Large intestine (tissue), 3 donors: ENCODE data around the gene CFAP46. TPM values are rescaled to one million over a fixed set of nuclear protein-coding genes. Genes with fewer than 3 reads are reported as not detected.

Experiments
- DNase-seq, 2 donors: peaks; one replicate each; pipeline versions ENCODE4 v3.0.0 to v3.0.0-alpha.2; 2013
- H3K27ac ChIP-seq: one replicate; pipeline ENCODE4 v1.5.1; 2013; ENCODE audit warnings: low read length
- H3K27me3 ChIP-seq: 2 replicates; pipeline ENCODE4 v1.6.1; 2013; ENCODE audit warnings: low read length; ENCODE audit not compliant: control insufficient read depth, insufficient read depth
- H3K36me3 ChIP-seq: 2 replicates; pipeline ENCODE4 v1.6.1; 2013; ENCODE audit warnings: low read length; ENCODE audit not compliant: control insufficient read depth, insufficient read depth
- H3K4me1 ChIP-seq: one replicate; pipeline ENCODE4 v1.6.1; 2013; ENCODE audit warnings: low read length; ENCODE audit not compliant: control insufficient read depth, insufficient read depth
- H3K4me3 ChIP-seq: one replicate; pipeline ENCODE4 v1.5.1; 2013; ENCODE audit warnings: low read length
- H3K9me3 ChIP-seq: one replicate; pipeline ENCODE4 v1.6.1; 2013; ENCODE audit warnings: mild to moderate bottlenecking, low read depth, low read length, moderate library complexity; ENCODE audit not compliant: control insufficient read depth
- WGBS: methylation state at CpG from one replicate; pipeline ENCODE4 v1.1.5; 2013; ENCODE audit warnings: low lambda C conversion rate; ENCODE audit not compliant: insufficient coverage; 5-methylcytosine and 5-hydroxymethylcytosine counted together
- polyA plus RNA-seq: library from polyadenylated mRNA; unstranded; fragments of 120-200 nt; gene quantifications from one replicate; pipeline ENCODE4 v1.2.1, GENCODE V29; 2013

Gene CFAP46
- polyA plus RNA-seq, 1 donor = 0.75 TPM

DNA sequence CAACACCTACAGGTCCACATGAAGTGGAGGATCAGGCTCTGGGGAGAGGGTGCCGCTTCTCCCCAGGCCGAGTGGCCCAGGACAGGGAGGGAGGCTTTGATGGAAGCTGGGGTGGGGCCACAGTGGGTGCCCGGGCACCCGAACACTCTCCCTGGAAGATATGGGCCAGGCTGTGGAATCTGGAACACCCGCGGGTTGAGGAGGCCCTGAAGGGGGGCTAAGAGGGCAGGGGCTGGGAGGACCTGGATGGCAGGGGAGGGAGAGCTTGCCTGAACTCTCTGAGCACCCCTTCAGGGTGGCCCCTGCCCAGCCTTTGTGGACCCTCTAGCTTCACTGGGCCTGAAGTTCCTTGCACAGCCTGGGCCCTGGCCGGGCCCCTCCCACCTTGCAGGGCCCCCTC, 151.9 kb downstream of the CFAP46 start:
- H3K9me3 ChIP-seq = peaks cover 5% of the 10 kb centered on the region
- 75% methylated on average over 2 of the region's 7 CpGs for WGBS
- H3K27me3 ChIP-seq = peaks cover 59% of the 10 kb centered on the region
- no peaks in the 10 kb centered on the region for H3K36me3 ChIP-seq
- no peak for DNase-seq
- no peak overlapping the region for H3K27ac ChIP-seq
- no peak overlapping the region for H3K4me3 ChIP-seq
- no peaks in the 10 kb centered on the region for H3K4me1 ChIP-seq

DNA sequence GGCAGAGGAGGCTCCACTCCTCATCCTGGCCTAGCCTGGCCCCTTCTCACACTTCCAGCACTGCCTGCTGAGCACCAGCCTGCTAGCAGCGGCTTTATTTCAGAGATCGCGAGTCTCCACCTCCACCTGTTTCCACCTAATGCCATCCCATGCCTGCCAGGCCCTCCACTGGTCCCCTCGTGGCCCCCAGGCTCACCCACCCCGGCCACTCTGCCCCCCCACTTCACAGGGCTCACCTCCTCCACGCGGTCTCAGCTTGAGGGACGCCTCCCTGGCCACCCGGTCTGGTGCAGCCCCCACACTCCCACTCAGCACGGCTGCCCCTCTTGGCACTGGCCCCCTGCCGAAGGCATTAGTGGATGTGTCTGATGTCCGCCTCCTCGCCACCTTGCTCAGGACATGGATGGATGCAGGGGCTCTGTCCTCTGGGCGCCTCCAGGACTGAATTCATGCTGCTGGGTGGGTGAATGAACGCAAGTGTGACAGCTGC, 152.7 kb downstream of the CFAP46 start:
- H3K27ac ChIP-seq = no peak overlapping the region
- H3K4me3 ChIP-seq = no peak overlapping the region
- WGBS = no CpG with 5 or more reads among the region's 15 CpGs
- peaks cover 5% of the 10 kb centered on the region for H3K9me3 ChIP-seq
- no peak for DNase-seq
- no peaks in the 10 kb centered on the region for H3K4me1 ChIP-seq
- H3K36me3 ChIP-seq = no peaks in the 10 kb centered on the region
- peaks cover 65% of the 10 kb centered on the region for H3K27me3 ChIP-seq

- Histone ChIP-seq H3K27ac (no peak overlapping the region), H3K9me3 (peaks cover 10% of the 10 kb centered on the region), H3K36me3 (no peaks in the 10 kb centered on the region), H3K4me1 (no peaks in the 10 kb centered on the region), H3K27me3 (peaks cover 73% of the 10 kb centered on the region), H3K4me3 (no peak overlapping the region)
- DNase-seq = no peak
- WGBS = no CpG with 5 or more reads among the region's 30 CpGs
Measured at GRCh38 chr10:132788831-132789219, 153.5 kb downstream of the CFAP46 start.

- Histone ChIP-seq H3K4me3 (no peak overlapping the region), H3K9me3 (peaks cover 11% of the 10 kb centered on the region), H3K36me3 (no peaks in the 10 kb centered on the region), H3K27me3 (peaks cover 74% of the 10 kb centered on the region), H3K27ac (no peak overlapping the region), H3K4me1 (no peaks in the 10 kb centered on the region)
- no peak for DNase-seq
- no CpG with 5 or more reads among the region's 79 CpGs for WGBS
Measured at GRCh38 chr10:132788180-132788830, 154.1 kb downstream of the CFAP46 start.

GRCh38 chr10:132787495-132788179, 154.7 kb downstream of the CFAP46 start:
- peaks cover 77% of the 10 kb centered on the region for H3K27me3 ChIP-seq
- no CpG with 5 or more reads among the region's 80 CpGs for WGBS
- peaks cover 11% of the 10 kb centered on the region for H3K9me3 ChIP-seq
- no peak overlapping the region for H3K27ac ChIP-seq
- H3K4me1 ChIP-seq = no peaks in the 10 kb centered on the region
- H3K4me3 ChIP-seq = no peak overlapping the region
- DNase-seq = no peak
- H3K36me3 ChIP-seq = no peaks in the 10 kb centered on the region

DNA sequence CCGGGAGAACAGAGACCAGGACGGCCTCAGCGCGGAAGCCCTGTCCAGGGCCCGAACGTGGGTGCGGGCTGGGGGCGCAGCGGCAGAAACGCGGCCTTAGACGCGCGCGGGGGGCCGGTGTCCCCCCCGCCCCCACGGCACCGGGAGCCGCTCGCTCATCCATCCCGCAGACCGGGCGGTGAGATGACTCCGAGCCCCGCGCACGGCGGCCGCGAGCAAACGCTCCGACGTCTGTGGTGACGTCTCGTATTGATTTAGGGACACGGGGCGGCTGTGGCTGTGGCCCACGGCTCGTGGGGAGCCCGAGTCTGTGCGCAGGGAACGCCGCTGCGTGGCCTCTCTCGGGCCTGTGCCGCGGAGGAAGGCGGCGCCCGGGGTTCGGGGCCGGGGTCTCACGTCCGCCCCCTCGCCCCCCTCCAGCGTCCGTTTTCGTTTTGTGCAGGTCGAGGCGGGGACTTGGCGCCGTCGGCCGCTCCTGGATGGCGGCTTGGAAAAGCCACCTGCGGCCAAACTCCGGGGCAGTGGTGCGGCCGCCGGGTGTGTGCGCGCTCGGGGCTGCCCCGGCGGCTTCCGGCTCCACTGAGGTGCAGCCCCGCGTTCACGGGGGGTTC, 155.4 kb downstream of the CFAP46 start:
- peaks cover under 1% of the 10 kb centered on the region for H3K36me3 ChIP-seq
- DNase-seq = no peak
- WGBS = no CpG with 5 or more reads among the region's 80 CpGs
- no peaks in the 10 kb centered on the region for H3K4me1 ChIP-seq
- H3K9me3 ChIP-seq = peaks cover 11% of the 10 kb centered on the region
- H3K4me3 ChIP-seq = no peak overlapping the region
- peaks cover 81% of the 10 kb centered on the region for H3K27me3 ChIP-seq
- no peak overlapping the region for H3K27ac ChIP-seq

- Histone ChIP-seq H3K36me3 (peaks cover 5% of the 10 kb centered on the region), H3K4me1 (no peaks in the 10 kb centered on the region), H3K27ac (no peak overlapping the region), H3K9me3 (peaks cover 11% of the 10 kb centered on the region), H3K4me3 (no peak overlapping the region), H3K27me3 (peaks cover 81% of the 10 kb centered on the region)
- no peak for DNase-seq
- WGBS = no CpG with 5 or more reads among the region's 58 CpGs
Measured at GRCh38 chr10:132786476-132786883, 155.9 kb downstream of the CFAP46 start.

- Histone ChIP-seq H3K4me1 (no peaks in the 10 kb centered on the region), H3K27me3 (peaks cover 75% of the 10 kb centered on the region), H3K27ac (no peak within 1 kb of the TSS), H3K9me3 (peaks cover 11% of the 10 kb centered on the region), H3K4me3 (no peak within 1 kb of the TSS), H3K36me3 (peaks cover 6% of the 10 kb centered on the region)
- DNase-seq = no peak
- WGBS = no CpG with 5 or more reads among the region's 119 CpGs
Measured at GRCh38 chr10:132785723-132786475, 156.5 kb downstream of the CFAP46 start, which contains the start of gene NKX6-2. Gene NKX6-2, minus strand, starts transcription at chr10:132786147. Its CDS starts 199 bp downstream, at chr10:132785948.

DNA sequence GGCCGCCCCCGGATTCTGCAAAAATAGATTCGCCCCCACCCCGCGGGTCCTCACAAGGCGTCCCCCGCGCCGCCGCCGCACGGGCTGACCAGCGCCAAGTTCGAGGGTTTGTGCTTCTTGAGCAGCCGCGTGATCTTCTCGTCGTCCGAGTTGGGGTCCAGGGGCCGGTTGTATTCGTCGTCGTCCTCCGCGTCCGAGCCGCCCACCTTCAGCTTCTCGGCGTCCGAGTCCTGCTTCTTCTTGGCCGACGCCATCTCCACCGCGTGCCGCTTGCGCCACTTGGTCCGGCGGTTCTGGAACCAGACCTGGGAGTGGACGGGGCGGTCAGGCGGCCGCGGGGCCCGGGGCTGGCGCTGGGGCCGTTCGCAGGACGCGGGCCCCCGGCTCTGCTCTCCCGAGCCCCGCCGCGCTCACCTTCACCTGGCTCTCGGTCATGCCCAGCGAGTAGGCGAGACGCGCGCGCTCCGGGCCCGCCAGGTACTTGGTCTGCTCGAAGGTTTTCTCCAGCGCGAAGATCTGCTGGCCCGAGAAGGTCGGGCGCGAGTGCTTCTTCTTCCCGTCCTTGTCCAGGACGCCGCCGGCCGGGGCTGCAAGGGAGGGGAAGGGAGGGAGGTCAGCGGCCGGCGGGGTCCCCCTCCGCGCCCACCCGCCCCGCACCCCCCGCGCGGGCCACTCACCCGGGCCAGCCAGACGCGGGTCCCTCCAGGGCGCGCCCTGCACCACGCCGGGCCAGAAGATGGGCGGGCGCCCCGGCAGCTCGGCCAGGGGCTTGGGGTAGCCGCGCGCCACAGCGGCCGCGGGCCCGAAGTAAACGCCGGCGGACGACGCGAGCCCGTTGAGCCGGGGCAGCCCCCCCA, 157.3 kb downstream of the CFAP46 start:
- H3K36me3 ChIP-seq = peaks cover 11% of the 10 kb centered on the region
- no peak overlapping the region for H3K27ac ChIP-seq
- DNase-seq = no peak
- H3K4me3 ChIP-seq = no peak overlapping the region
- no peaks in the 10 kb centered on the region for H3K4me1 ChIP-seq
- H3K27me3 ChIP-seq = peaks cover 67% of the 10 kb centered on the region
- peaks cover 11% of the 10 kb centered on the region for H3K9me3 ChIP-seq
- no CpG with 5 or more reads among the region's 111 CpGs for WGBS
